GM10248 (cell line): ENCODE results near the gene FYN.

Experiments used
- CTCF ChIA-PET: fragments of 300-600 bp; sonication (Branson Sonifier 250); formaldehyde crosslinking; extraction: SDS; loops from one replicate; lab custom pipeline; 2021; ENCODE audit warnings: antibody characterized with exemption; lab: Yijun Ruan, JAX
- POLR2A ChIA-PET: fragments of 350-650 bp; sonication (Branson Sonifier 250); formaldehyde crosslinking; extraction: SDS; loops from one replicate; lab custom pipeline; 2020; ENCODE audit warnings: antibody characterized with exemption; lab: Yijun Ruan, JAX
- DNase-seq: peaks from one replicate; pipeline ENCODE4 v3.0.0; 2012; ENCODE audit errors: extremely low spot score
- TF ChIP-seq, protein P1 (sequence below): IDR thresholded peaks from 2 replicates; pipeline ENCODE4 v1.5.1; 2012; ENCODE audit warnings: mild to moderate bottlenecking, low read depth; ENCODE audit errors: extremely low read depth, missing control alignments, control extremely low read depth

The FYN gene

DNA sequence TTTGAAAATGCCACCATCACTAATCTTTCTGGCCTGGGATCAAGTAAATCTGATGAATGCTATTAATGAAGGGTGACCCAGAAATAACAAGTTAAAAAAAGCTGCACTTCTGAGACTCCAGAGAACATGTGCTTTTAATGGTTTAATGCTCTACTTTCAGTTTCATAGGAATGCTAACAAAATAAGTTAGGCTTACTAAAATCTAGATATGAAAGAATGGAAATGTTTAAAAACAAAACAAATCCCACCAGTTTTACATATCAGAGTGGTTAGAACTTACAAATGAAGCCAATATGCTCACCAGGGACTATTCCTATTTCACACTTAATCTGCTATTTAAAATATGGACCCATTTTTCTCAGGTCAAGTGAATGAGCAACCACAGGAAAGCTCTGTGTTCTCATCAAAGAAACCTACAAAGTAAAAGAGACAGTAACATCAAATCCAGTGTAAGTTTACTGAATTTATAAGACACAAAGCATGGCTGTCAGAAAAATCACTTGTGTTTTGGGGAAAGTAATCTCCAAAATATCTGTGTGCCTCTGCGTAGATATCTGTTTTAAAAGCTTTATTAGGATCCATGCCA, 40.3 kb downstream of the FYN start:
- TF ChIP-seq, protein P1, sequence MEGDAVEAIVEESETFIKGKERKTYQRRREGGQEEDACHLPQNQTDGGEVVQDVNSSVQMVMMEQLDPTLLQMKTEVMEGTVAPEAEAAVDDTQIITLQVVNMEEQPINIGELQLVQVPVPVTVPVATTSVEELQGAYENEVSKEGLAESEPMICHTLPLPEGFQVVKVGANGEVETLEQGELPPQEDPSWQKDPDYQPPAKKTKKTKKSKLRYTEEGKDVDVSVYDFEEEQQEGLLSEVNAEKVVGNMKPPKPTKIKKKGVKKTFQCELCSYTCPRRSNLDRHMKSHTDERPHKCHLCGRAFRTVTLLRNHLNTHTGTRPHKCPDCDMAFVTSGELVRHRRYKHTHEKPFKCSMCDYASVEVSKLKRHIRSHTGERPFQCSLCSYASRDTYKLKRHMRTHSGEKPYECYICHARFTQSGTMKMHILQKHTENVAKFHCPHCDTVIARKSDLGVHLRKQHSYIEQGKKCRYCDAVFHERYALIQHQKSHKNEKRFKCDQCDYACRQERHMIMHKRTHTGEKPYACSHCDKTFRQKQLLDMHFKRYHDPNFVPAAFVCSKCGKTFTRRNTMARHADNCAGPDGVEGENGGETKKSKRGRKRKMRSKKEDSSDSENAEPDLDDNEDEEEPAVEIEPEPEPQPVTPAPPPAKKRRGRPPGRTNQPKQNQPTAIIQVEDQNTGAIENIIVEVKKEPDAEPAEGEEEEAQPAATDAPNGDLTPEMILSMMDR: no peak
- ChIA-PET POLR2A (no interaction called here), CTCF (interaction anchor here (0.7 to 1.4 kb wide), 4 partner anchors 13 to 80 kb away, joined by 3 to 6 read pairs (median 4); no protein-coding TSS in a partner anchor)
- DNase-seq: no peak

GRCh38 chr6:111831408-111831807, 41.8 kb downstream of the FYN start:
- POLR2A ChIA-PET: no interaction called here
- no peak for DNase-seq
- CTCF ChIA-PET: interaction anchor here (1.2 to 1.8 kb wide), 3 partner anchors 14 to 25 kb away, joined by 3 to 5 read pairs (median 4); no protein-coding TSS in a partner anchor
- TF ChIP-seq, protein P1: no peak

DNA sequence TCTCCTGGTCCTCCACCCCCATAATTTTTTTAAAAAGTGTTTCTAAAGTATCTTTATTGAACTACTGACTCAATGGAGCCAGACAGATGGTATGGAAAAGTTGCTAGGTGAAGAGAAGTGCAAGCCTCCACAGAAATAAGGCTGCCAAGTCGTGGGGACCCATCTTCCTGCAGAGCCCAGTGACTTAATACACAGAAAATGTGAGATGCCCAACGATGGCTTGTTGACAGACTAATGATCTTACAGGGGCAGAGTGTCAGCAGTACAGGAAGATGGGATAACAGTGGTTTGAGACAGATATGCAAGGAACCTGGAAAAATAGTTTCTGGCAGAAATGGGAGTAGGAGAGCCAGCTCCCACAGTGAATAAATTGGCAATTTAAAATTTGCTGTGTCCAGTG, 43.3 kb downstream of the FYN start:
- DNase-seq: no peak
- TF ChIP-seq, protein P1: no peak
- ChIA-PET CTCF (interaction anchor here (1.0 to 4.0 kb wide), 8 partner anchors 10 to 46 kb away, joined by 3 to 24 read pairs (median 4); no protein-coding TSS in a partner anchor), POLR2A (no interaction called here)

GRCh38 chr6:111829581-111829980, 43.7 kb downstream of the FYN start:
- TF ChIP-seq, protein P1: no peak
- DNase-seq: no peak
- ChIA-PET CTCF (interaction anchor here (0.8 to 4.0 kb wide), 6 partner anchors 10 to 120 kb away, joined by 3 to 24 read pairs (median 4); no protein-coding TSS in a partner anchor), POLR2A (no interaction called here)

- ChIA-PET POLR2A (no interaction called here), CTCF (interaction anchor here (0.8 to 4.0 kb wide), 6 partner anchors 9 to 119 kb away, joined by 3 to 24 read pairs (median 3); partner anchors contain the start of gene FYN)
- TF ChIP-seq, protein P1: no peak
- DNase-seq: no peak
Observed at GRCh38 chr6:111828809-111829208, 44.4 kb downstream of the FYN start.

DNA sequence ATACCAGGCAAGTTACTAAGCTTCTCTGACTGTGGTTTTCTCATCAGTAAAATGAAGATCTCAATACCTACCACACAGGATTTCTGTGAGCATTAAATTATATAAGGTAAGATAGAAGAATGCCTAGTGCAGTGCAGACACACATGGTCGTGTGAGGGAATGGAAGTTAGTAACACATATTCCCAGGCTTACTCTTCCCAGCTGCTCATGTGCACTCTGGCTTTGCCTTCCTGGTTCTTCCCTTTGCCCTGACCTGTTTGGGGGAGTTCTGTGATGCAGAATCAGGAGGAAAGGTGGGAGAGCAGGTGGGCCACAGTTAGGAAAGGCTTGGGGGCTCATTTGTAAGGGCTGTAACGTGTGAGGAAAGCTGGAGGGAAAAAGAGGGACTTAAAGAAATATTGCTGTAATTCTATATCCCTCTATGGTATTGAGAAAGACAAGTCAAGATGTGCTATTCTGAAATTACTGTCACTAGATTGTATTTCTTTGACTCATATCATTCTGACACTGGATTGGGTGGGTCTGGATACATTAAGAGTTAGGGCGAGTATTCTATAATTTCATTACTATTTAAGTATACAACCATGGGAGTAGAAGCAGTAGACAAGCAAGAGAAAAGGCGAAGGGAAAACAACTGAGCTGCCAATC, 47.7 kb downstream of the FYN start:
- no peak for DNase-seq
- TF ChIP-seq, protein P1: no peak
- CTCF ChIA-PET: interaction anchor here (0.7 to 4.8 kb wide), 6 partner anchors 12 to 25 kb away, joined by 3 to 29 read pairs (median 4); no protein-coding TSS in a partner anchor
- POLR2A ChIA-PET: no interaction called here
